NT2/D1 (cell line): ENCODE results near the gene PHACTR4.
A peak's percentile ranks its signal among the peaks of the same experiment; 100 is the strongest.
"Not testable (repeated sequence)": the region's sequence is repeated elsewhere in the genome, so short reads cannot be mapped to it uniquely, and the experiment has no call there.

Source experiments
- DNase-seq: peaks from one replicate; pipeline ENCODE4 v3.0.0-alpha.2; 2011; ENCODE audit warnings: low read depth, low spot score
- H3K27me3 ChIP-seq: 2 replicates; pipeline ENCODE4 v1.6.0; 2011; ENCODE audit warnings: mild to moderate bottlenecking; ENCODE audit not compliant: insufficient read length, insufficient read depth
- H3K36me3 ChIP-seq: 2 replicates; pipeline ENCODE4 v1.6.1; 2011; ENCODE audit warnings: mild to moderate bottlenecking, low read length, mixed read lengths; ENCODE audit not compliant: insufficient read depth, insufficient read length
- H3K4me1 ChIP-seq: 2 replicates; pipeline ENCODE4 v1.5.1; 2011; ENCODE audit not compliant: insufficient read depth, insufficient read length
- H3K4me3 ChIP-seq: 2 replicates; pipeline ENCODE4 v1.5.1; 2011; ENCODE audit warnings: low read depth; ENCODE audit not compliant: insufficient read length
- H3K9ac ChIP-seq: 2 replicates; pipeline ENCODE4 v1.6.0; 2011; ENCODE audit warnings: low read depth; ENCODE audit not compliant: insufficient read length
- H3K9me3 ChIP-seq: 2 replicates; pipeline ENCODE4 v1.5.1; 2011; ENCODE audit warnings: mild to moderate bottlenecking, low read length; ENCODE audit not compliant: insufficient read depth
- SUZ12 ChIP-seq: IDR thresholded peaks from 2 replicates; pipeline ENCODE4 v1.6.1; 2011; ENCODE audit not compliant: insufficient read length, insufficient read depth; ENCODE audit errors: extremely low read depth
- YY1 ChIP-seq: IDR thresholded peaks from 2 replicates; pipeline ENCODE4 v1.6.1; 2011; ENCODE audit not compliant: insufficient read length, insufficient read depth
- ZNF274 ChIP-seq: IDR thresholded peaks from 2 replicates; pipeline ENCODE4 v1.6.1; 2011; ENCODE audit warnings: mild to moderate bottlenecking, low read depth, low read length

The PHACTR4 gene

GRCh38 chr1:28512058-28512611, 142.6 kb downstream of the PHACTR4 start:
- Histone ChIP-seq H3K9me3 (no peaks in the 10 kb centered on the region), H3K36me3 (peaks cover 60% of the 10 kb centered on the region), H3K9ac (no peak overlapping the region), H3K27me3 (no peaks in the 10 kb centered on the region), H3K4me3 (no peak overlapping the region), H3K4me1 (no peaks in the 10 kb centered on the region)
- no peak for DNase-seq
- TF ChIP-seq ZNF274 (no peak), SUZ12 (no peak), YY1 (no peak)

DNA sequence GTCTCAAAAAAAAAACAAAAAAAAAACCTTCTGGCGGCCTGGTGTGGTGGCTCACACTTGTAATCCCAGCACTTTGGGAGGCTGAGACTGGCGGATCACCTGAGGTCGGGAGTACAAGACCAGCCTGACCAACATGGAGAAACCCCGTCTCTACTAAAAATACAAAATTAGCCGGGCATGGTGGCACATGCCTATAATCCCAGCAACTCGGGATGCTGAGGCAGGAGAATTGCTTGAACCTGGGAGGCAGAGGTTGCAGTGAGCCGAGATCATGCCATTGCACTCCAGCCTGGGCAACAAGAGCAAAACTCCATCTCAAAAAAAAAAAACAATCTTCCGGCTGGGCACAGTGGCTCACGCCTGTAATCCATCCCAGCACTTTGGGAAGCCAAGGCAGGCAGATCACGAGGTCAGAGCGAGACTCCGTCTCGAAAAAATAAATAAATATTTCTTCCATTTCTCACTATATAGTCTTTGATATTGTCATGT, 144.9 kb downstream of the PHACTR4 start:
- H3K4me3 ChIP-seq, DNase-seq, H3K9ac ChIP-seq, H3K9me3 ChIP-seq, H3K4me1 ChIP-seq, H3K27me3 ChIP-seq: not testable (repeated sequence)
- H3K36me3 ChIP-seq: peaks cover 36% of the 10 kb centered on the region

GRCh38 chr1:28516518-28516956, 147.0 kb downstream of the PHACTR4 start:
- Histone ChIP-seq H3K9ac (no peak overlapping the region), H3K27me3 (no peaks in the 10 kb centered on the region), H3K4me1 (peaks cover 13% of the 10 kb centered on the region), H3K4me3 (no peak overlapping the region), H3K9me3 (no peaks in the 10 kb centered on the region), H3K36me3 (peaks cover 34% of the 10 kb centered on the region)
- TF ChIP-seq SUZ12 (no peak), ZNF274 (no peak), YY1 (no peak)
- DNase-seq: no peak

DNA sequence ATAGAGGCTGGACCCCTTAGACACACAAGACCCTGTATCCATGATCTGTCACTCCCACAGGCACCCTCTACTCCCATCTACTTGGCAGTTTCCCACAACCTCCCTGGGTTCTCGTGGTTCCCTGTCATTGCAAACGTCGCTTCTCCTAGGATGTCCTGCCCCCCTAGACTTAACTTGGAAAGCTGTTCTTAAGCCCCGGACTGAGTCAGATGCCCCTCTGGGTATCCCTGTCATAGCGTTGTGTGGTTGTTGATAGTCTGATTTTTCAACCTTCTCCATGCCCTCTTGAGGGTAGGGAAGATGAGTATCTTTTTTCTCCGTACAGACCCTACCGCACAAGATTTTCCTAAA, 148.1 kb downstream of the PHACTR4 start:
- Histone ChIP-seq H3K9me3 (no peaks in the 10 kb centered on the region), H3K4me3 (peak overlapping the region; percentile 92), H3K27me3 (no peaks in the 10 kb centered on the region), H3K4me1 (peaks cover 18% of the 10 kb centered on the region), H3K9ac (peak overlapping the region; percentile 99), H3K36me3 (peaks cover 35% of the 10 kb centered on the region)
- no peak for DNase-seq
- TF ChIP-seq YY1: no peak
- TF ChIP-seq ZNF274: no peak
- no peak for TF ChIP-seq SUZ12

- peak overlapping the region; percentile 92 for H3K4me3 ChIP-seq
- TF ChIP-seq SUZ12 (no peak), ZNF274 (no peak), YY1 (no peak)
- H3K9ac ChIP-seq: peak overlapping the region; percentile 99
- H3K36me3 ChIP-seq: peaks cover 31% of the 10 kb centered on the region
- H3K4me1 ChIP-seq: peaks cover 19% of the 10 kb centered on the region
- H3K27me3 ChIP-seq: no peaks in the 10 kb centered on the region
- no peaks in the 10 kb centered on the region for H3K9me3 ChIP-seq
- peak; percentile 90 for DNase-seq
Measured at GRCh38 chr1:28518000-28518744, 148.6 kb downstream of the PHACTR4 start.

GRCh38 chr1:28518745-28519341, 149.3 kb downstream of the PHACTR4 start:
- peaks cover 23% of the 10 kb centered on the region for H3K4me1 ChIP-seq
- TF ChIP-seq ZNF274 (no peak), SUZ12 (no peak), YY1 (no peak)
- DNase-seq: no peak

DNA sequence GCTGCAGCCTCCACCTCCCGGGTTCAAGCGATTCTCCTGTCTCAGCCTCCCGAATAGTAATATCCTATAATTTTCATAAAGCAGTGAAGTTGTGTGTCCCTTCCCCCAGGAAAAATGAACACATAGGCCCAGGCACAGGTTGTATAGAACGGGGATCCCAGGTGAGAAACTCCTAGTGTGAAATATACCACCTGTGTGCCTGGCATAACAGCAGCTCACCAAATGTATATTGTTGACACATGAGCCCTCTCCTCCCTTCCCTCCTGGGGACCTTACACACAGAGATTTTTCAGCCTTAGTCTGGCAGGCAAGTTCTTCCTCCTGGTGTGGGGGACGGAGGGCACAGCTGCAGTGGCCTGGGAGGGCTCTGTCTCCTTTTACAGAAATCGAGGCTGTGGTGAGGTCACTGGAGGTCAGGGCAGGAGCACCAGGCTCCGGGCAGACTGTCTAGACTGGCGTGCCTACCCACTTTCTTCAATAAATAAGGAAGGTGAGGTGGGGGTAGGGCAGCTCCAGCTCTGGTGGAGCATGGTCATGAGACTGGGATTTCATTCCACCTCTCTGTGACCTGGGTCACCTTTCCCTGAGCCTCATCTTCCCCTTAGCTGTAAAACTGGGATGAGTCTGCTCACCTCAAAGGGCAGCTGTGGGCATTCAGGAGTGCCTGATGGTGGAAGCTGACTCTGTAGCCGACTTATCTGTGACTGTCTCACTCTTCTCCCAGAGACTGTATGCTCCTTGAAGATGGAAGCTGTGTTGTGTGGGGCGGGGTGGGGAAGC, 150.6 kb downstream of the PHACTR4 start:
- Histone ChIP-seq H3K27me3 (no peaks in the 10 kb centered on the region), H3K9ac (peak overlapping the region; percentile 43), H3K36me3 (peaks cover 43% of the 10 kb centered on the region), H3K4me1 (peaks cover 23% of the 10 kb centered on the region), H3K4me3 (no peak overlapping the region), H3K9me3 (no peaks in the 10 kb centered on the region)
- TF ChIP-seq SUZ12: no peak
- no peak for TF ChIP-seq YY1
- no peak for TF ChIP-seq ZNF274
- no peak for DNase-seq

More at GRCh38 chr1:28518745-28519341, 149.3 kb downstream of the PHACTR4 start:
- Histone ChIP-seq H3K9me3 (no peaks in the 10 kb centered on the region), H3K27me3 (no peaks in the 10 kb centered on the region), H3K9ac (peak overlapping the region; percentile 99), H3K4me3 (peak overlapping the region; percentile 92), H3K36me3 (peaks cover 32% of the 10 kb centered on the region)

GRCh38 chr1:28520796-28521195, 151.3 kb downstream of the PHACTR4 start:
- H3K9ac ChIP-seq: peak overlapping the region; percentile 43
- H3K27me3 ChIP-seq, H3K4me3 ChIP-seq, H3K9me3 ChIP-seq, DNase-seq: not testable (repeated sequence)
- H3K36me3 ChIP-seq: peaks cover 49% of the 10 kb centered on the region
- H3K4me1 ChIP-seq: peaks cover 27% of the 10 kb centered on the region
